ENCODE results near the gene SLC8A3. TPM values are rescaled to one million over a fixed set of nuclear protein-coding genes. Genes with fewer than 3 reads are reported as not detected.

SLC8A3 gene
- total RNA-seq, 1 donor from 2014 or later = not detected

DNA sequence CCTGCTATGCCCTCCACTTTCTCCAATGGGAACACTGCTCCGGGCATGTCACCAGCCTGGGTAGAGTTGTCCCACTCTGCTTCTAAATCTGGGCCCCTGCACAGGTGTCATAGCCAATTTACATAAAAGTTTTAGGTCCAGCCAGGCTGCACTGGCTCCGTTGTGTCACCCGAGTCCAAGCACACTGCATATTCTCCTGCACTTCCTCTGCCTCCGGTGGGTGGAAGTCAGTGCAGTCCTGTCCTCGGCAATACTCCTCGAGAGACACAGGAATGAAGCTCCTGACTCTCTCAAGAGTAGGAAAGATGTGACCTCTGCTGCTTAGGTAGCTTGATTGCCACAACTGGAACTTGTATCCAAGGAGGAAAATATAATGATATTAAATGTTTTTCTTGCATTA, 15.2 kb downstream of the SLC8A3 start:
- Mint-ChIP-seq H3K36me3 (ENCODE audit: unreplicated experiment) (no peaks in the 10 kb centered on the region), H3K27me3 (ENCODE audit: unreplicated experiment) (no peaks in the 10 kb centered on the region), H3K4me1 (ENCODE audit: unreplicated experiment) (no peaks in the 10 kb centered on the region), H3K27ac (ENCODE audit: unreplicated experiment) (no peak overlapping the region), H3K4me3 (ENCODE audit: unreplicated experiment) (no peak overlapping the region), H3K9me3 (ENCODE audit: unreplicated experiment) (peaks cover 15% of the 10 kb centered on the region)
- TF ChIP-seq, protein P1, sequence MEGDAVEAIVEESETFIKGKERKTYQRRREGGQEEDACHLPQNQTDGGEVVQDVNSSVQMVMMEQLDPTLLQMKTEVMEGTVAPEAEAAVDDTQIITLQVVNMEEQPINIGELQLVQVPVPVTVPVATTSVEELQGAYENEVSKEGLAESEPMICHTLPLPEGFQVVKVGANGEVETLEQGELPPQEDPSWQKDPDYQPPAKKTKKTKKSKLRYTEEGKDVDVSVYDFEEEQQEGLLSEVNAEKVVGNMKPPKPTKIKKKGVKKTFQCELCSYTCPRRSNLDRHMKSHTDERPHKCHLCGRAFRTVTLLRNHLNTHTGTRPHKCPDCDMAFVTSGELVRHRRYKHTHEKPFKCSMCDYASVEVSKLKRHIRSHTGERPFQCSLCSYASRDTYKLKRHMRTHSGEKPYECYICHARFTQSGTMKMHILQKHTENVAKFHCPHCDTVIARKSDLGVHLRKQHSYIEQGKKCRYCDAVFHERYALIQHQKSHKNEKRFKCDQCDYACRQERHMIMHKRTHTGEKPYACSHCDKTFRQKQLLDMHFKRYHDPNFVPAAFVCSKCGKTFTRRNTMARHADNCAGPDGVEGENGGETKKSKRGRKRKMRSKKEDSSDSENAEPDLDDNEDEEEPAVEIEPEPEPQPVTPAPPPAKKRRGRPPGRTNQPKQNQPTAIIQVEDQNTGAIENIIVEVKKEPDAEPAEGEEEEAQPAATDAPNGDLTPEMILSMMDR (IDR thresholded peaks at IDR 0.05) = no peak
- no peak for DNase-seq (ENCODE audit: extremely low spot score, unreplicated experiment)

DNA sequence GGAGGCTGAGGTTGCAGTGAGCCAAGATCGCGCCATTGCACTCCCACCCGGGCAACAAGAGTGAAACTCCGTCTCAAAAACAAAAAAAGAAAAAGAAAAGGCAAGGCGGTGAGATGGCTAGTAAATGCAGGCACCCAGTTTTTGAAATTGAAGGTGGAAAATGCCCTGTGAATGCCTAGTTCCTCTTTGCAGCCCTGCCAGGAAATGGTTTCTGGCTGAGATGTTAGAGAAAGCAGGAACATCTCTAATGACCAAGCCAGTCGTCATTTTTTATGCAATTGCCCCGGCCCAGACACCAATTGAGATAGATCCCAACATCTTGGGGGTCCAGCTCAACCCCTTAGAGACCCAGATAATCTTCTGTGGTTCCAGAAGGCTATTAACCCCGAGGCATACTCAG, 17.0 kb downstream of the SLC8A3 start:
- Mint-ChIP-seq H3K36me3 (ENCODE audit: unreplicated experiment) (no peaks in the 10 kb centered on the region), H3K27ac (ENCODE audit: unreplicated experiment) (no peak overlapping the region), H3K4me3 (ENCODE audit: unreplicated experiment) (no peak overlapping the region), H3K4me1 (ENCODE audit: unreplicated experiment) (no peaks in the 10 kb centered on the region), H3K27me3 (ENCODE audit: unreplicated experiment) (no peaks in the 10 kb centered on the region), H3K9me3 (ENCODE audit: unreplicated experiment) (peaks cover 18% of the 10 kb centered on the region)
- TF ChIP-seq, protein P1 (IDR thresholded peaks at IDR 0.05) = no peak
- DNase-seq (ENCODE audit: extremely low spot score, unreplicated experiment) = no peak

DNA sequence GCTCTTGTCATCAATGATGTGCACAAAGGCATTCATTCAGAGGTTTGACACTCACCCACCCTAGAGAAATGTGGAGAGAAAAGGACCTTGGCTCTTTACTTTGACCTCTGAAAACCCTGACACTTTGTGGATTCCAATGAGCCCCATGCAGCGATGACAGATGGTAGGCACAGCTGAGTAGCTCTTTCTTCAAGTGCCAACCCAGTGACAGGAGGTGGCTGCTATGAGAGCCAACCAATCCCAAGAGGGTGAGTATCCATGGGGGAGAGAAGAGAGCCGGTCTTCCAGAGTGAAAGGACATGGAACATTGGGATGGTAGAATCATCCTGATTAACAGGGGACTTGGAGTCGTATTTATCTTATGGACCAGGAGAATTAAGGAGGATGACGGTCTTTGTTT, 17.8 kb downstream of the SLC8A3 start:
- Mint-ChIP-seq H3K4me1 (ENCODE audit: unreplicated experiment) (no peaks in the 10 kb centered on the region), H3K36me3 (ENCODE audit: unreplicated experiment) (no peaks in the 10 kb centered on the region), H3K27ac (ENCODE audit: unreplicated experiment) (no peak overlapping the region), H3K4me3 (ENCODE audit: unreplicated experiment) (no peak overlapping the region), H3K27me3 (ENCODE audit: unreplicated experiment) (no peaks in the 10 kb centered on the region), H3K9me3 (ENCODE audit: unreplicated experiment) (peaks cover 15% of the 10 kb centered on the region)
- DNase-seq (ENCODE audit: extremely low spot score, unreplicated experiment) = no peak
- TF ChIP-seq, protein P1 (IDR thresholded peaks at IDR 0.05) = no peak

DNA sequence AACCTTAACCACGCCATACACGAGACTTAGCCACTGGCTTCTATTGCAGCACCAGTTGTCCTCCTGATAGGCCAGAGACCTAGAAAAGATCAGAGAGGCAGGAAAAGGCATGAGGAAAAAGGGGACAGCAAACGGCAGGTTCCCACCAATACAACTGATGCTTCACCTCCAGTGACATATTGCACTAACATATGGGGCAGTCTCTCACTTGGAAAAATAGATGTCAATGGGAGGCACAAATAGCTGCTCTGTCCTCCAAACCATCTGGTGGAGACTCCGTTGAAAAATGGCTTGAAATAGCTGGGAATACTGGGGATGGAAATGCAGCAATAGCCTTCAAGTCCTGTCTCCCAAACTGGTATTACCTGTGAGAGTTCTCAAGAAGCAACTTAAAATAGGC, 20.3 kb downstream of the SLC8A3 start:
- Mint-ChIP-seq H3K36me3 (ENCODE audit: unreplicated experiment) (no peaks in the 10 kb centered on the region), H3K27me3 (ENCODE audit: unreplicated experiment) (no peaks in the 10 kb centered on the region), H3K9me3 (ENCODE audit: unreplicated experiment) (peaks cover 15% of the 10 kb centered on the region)

DNA sequence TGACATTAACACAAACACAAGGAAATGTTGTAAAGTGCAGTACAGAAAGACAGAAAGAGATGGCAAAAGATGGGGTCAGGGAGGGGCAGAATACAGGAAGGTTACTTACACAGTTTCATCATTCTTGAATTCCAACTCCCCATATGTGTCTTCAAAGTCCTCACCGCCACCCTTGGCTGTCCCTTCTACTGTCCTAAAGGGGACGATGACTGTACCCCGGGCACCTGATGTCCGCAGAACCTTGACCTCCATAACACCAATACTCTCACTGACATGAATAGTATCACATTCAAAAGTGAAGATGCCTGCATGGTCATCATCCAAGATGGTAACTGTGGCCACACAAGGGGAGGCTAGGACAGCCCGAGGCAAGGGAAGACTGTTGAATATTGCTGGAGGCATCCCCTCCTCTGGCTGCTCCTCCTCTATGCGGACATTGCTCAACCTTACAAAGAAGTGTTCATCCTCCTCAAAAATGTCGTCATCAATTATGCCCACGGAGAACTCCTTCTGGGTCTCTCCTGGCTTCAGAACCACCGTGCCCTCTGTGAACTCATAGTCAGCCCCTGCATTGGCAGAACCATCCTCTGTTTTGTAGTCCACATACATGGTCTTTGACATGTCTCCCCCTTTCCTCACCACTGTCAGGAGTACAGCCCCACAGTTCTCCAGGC, 22.1 kb downstream of the SLC8A3 start:
- Mint-ChIP-seq H3K36me3 (ENCODE audit: unreplicated experiment) (no peaks in the 10 kb centered on the region), H3K4me3 (ENCODE audit: unreplicated experiment) (no peak overlapping the region), H3K27ac (ENCODE audit: unreplicated experiment) (no peak overlapping the region), H3K9me3 (ENCODE audit: unreplicated experiment) (peaks cover 15% of the 10 kb centered on the region), H3K27me3 (ENCODE audit: unreplicated experiment) (no peaks in the 10 kb centered on the region), H3K4me1 (ENCODE audit: unreplicated experiment) (no peaks in the 10 kb centered on the region)
- TF ChIP-seq, protein P1 (IDR thresholded peaks at IDR 0.05) = no peak
- DNase-seq (ENCODE audit: extremely low spot score, unreplicated experiment) = no peak

More for the DNA sequence above, 20.3 kb downstream of the SLC8A3 start:
- Mint-ChIP-seq H3K27ac (ENCODE audit: unreplicated experiment) (no peak overlapping the region), H3K4me3 (ENCODE audit: unreplicated experiment) (no peak overlapping the region), H3K4me1 (ENCODE audit: unreplicated experiment) (no peaks in the 10 kb centered on the region)
- no peak for DNase-seq (ENCODE audit: extremely low spot score, unreplicated experiment)
- TF ChIP-seq, protein P1 (IDR thresholded peaks at IDR 0.05) = no peak
